Stomach (tissue), 9 donors: ENCODE results near the gene CAV1. TPM values are rescaled to one million over a fixed set of nuclear protein-coding genes. Genes with fewer than 3 reads are reported as not detected.
"Not testable (repeated sequence)": the region's sequence is repeated elsewhere in the genome, so short reads cannot be mapped to it uniquely, and the experiment has no call there.

Experiments
- DNase-seq, 2 donors: peaks; one replicate each; pipeline versions ENCODE4 v3.0.0 to v3.0.0-alpha.2; 2013 to 2019
- H3K27ac ChIP-seq, 5 donors: fragments of 200-600 bp in 4 of 5; sonication (generic) in 4 of 5; one replicate each; pipeline ENCODE4 v1.5.1; 2013 to 2019; ENCODE audit warnings: mild to moderate bottlenecking in 1 of 5, moderate library complexity in 1 of 5
- H3K27me3 ChIP-seq, 3 donors: fragments of 200-600 bp; sonication (generic); one replicate each; pipeline ENCODE4 v1.5.1; 2017 to 2019; ENCODE audit warnings: mixed run types in 1 of 3
- H3K36me3 ChIP-seq, 4 donors: fragments of 200-600 bp; sonication (generic); 1 replicate in 3 of 4; 2 replicates in 1 of 4; pipeline ENCODE4 v1.5.1; 2016 to 2019
- H3K4me1 ChIP-seq, 4 donors: fragments of 200-600 bp; sonication (generic); one replicate each; pipeline ENCODE4 v1.5.1; 2016 to 2019
- H3K4me3 ChIP-seq, 4 donors: fragments of 200-600 bp; sonication (generic) in 3 of 4; one replicate each; pipeline ENCODE4 v1.5.1; 2016 to 2019; ENCODE audit warnings: mild to moderate bottlenecking in 1 of 4
- H3K9me3 ChIP-seq, 4 donors: fragments of 200-600 bp; sonication (generic); one replicate each; pipeline ENCODE4 v1.5.1; 2016 to 2019
- CTCF ChIP-seq, 7 experiments: fragments of 450-650 bp in 4 of 7; fragments of 200-600 bp in 3 of 7; sonication (generic) in 3 of 7; IDR thresholded peaks; one replicate each; pipeline ENCODE4 v1.5.1; 2016 to 2019; ENCODE audit warnings: antibody characterized with exemption in 7 of 7, control low read depth in 2 of 7, mild to moderate bottlenecking in 1 of 7
- EP300 ChIP-seq: sonication (generic); formaldehyde crosslinking; IDR thresholded peaks from one replicate; pipeline ENCODE4 v1.6.1; 2017; ENCODE audit warnings: antibody characterized with exemption
- POLR2A ChIP-seq, 4 donors: fragments of 450-650 bp; IDR thresholded peaks; one replicate each; pipeline ENCODE4 v1.6.1; 2016; ENCODE audit warnings: antibody characterized with exemption in 4 of 4, control low read depth in 2 of 4, mild to moderate bottlenecking in 1 of 4, moderate library complexity in 1 of 4
- POLR2AphosphoS5 ChIP-seq, 3 donors: sonication (generic); formaldehyde crosslinking; IDR thresholded peaks; one replicate each; pipeline ENCODE4 v1.6.1; 2016; ENCODE audit warnings: antibody characterized with exemption in 3 of 3
- WGBS, 5 donors: extraction: QIAGEN DNeasy Blood & Tissue Kit in 3 of 5; methylation state at CpG; one replicate each; pipeline versions ENCODE4 v1.1.5 to v1.1.7; 2013 to 2018; 5-methylcytosine and 5-hydroxymethylcytosine counted together
- intact Hi-C: fragments of 100-400 bp; cut with DNase I; formaldehyde crosslinking; loops from one replicate; pipeline ENCODE4 v1.15.1; 2023; ENCODE audit warnings: low total_unique reads
- polyA plus RNA-seq, 3 donors: library from polyadenylated mRNA; stranded (reverse); fragments of 200-250 nt; gene quantifications; one replicate each; pipeline ENCODE4 v1.2.3, GENCODE V29; 2013
- total RNA-seq, 5 donors: library from RNA; depleted of rRNA; stranded (reverse); fragments of >200 nt; gene quantifications; one replicate each; pipeline versions ENCODE4 v1.1.0 to v1.2.3, GENCODE V29; 2014 to 2016
- donor health status: healthy with polysubstance abuse.
- donor health status: Bipolar disorder and iron deficiency.
- donor health status: healthy.

CAV1 gene
- total and polyA plus RNA-seq, 8 donors = 18.5 to 719 (median 86.7) TPM

DNA sequence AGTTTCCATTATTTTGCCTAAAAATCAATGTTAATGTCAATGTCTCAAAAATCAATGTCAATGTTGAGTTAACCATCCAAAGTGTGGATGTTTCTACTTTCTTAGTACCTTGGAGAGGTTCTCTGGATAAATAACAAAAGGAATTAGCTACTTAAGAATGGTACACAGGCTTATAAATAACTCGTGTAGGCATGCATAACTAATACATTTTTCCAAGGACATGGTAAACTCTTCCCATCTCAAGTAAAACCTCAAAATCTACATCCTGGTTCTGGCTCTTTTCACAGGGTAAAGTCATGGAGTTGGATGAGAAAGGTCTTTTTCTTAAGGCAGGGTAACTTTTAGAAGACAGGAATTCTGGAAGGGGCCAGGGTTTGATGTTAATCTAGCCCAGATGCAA, 59.9 kb downstream of the CAV1 start:
- no peak for TF ChIP-seq EP300
- TF ChIP-seq POLR2AphosphoS5 (IDR thresholded peaks at IDR 0.05) = no peak
- no peak for TF ChIP-seq CTCF (IDR thresholded peaks at IDR 0.05)
- TF ChIP-seq POLR2A (IDR thresholded peaks at IDR 0.05) = no peak
- H3K27ac ChIP-seq = peak overlapping the region in 1 of 5 donors; percentile 36

GRCh38 chr7:116585392-116585791, 60.6 kb downstream of the CAV1 start:
- Histone ChIP-seq H3K9me3 (no peaks in the 10 kb centered on the region), H3K4me1 (peaks cover 0 to 25% (median 14%) of the 10 kb centered on the region in 4 donors), H3K36me3 (no peaks in the 10 kb centered on the region), H3K4me3 (no peak overlapping the region), H3K27ac (no peak overlapping the region), H3K27me3 (no peaks in the 10 kb centered on the region)
- intact Hi-C loops = loop anchor here (5.0 to 10.0 kb wide), 2 partner anchors 61 to 323 kb away; partner anchors contain the start of gene CAV1
- 86 to 98% (median 93%) methylated on average over 3 of the region's 3 CpGs for WGBS, 5 donors
- DNase-seq = no peak
- TF ChIP-seq POLR2A (IDR thresholded peaks at IDR 0.05) (no peak), EP300 (no peak), POLR2AphosphoS5 (IDR thresholded peaks at IDR 0.05) (no peak), CTCF (IDR thresholded peaks at IDR 0.05) (no peak)

More for the DNA sequence above, 59.9 kb downstream of the CAV1 start:
- Histone ChIP-seq H3K4me1 (peaks cover 0 to 25% (median 14%) of the 10 kb centered on the region in 4 donors), H3K27me3 (no peaks in the 10 kb centered on the region), H3K4me3 (no peak overlapping the region), H3K36me3 (no peaks in the 10 kb centered on the region), H3K9me3 (no peaks in the 10 kb centered on the region)
- no peak for DNase-seq
- WGBS, 5 donors = 39 to 81% (median 59%) methylated on average over 1 of the region's 1 CpG
- intact Hi-C loops = loop anchor here (5.0 to 10.0 kb wide), 2 partner anchors 60 to 322 kb away; partner anchors contain the start of gene CAV1

DNA sequence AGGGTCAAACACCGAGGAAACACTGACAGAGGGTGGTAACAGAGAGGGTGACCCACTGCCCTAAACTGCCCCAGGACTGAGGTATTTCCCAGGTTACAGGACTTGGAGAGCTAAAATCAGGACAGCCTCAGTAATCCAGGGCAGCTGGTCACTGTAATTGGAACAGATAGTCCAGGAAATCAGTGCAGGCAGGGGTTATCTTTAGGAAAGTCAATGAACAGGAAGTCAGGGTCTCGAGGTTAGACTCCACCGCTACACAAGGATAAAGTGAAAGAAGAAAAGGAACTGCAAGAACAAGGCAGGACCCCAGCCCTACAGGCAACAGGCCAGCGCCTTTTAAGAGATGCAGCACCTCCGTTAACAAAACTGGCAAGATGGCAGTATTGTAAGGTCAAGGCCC, 61.1 kb downstream of the CAV1 start:
- Histone ChIP-seq H3K9me3 (no peaks in the 10 kb centered on the region), H3K27ac (no peak overlapping the region), H3K27me3 (no peaks in the 10 kb centered on the region), H3K4me1 (peaks cover 0 to 25% (median 14%) of the 10 kb centered on the region in 4 donors), H3K36me3 (no peaks in the 10 kb centered on the region), H3K4me3 (no peak overlapping the region)
- DNase-seq = no peak
- TF ChIP-seq EP300 (no peak), POLR2AphosphoS5 (IDR thresholded peaks at IDR 0.05) (no peak), POLR2A (IDR thresholded peaks at IDR 0.05) (no peak), CTCF (IDR thresholded peaks at IDR 0.05) (no peak)
- WGBS, 5 donors = 78 to 84% (median 81%) methylated on average over 5 of the region's 5 CpGs
- intact Hi-C loops = loop anchor here (5.0 to 10.0 kb wide), 2 partner anchors 61 to 324 kb away; partner anchors contain the start of gene CAV1

DNA sequence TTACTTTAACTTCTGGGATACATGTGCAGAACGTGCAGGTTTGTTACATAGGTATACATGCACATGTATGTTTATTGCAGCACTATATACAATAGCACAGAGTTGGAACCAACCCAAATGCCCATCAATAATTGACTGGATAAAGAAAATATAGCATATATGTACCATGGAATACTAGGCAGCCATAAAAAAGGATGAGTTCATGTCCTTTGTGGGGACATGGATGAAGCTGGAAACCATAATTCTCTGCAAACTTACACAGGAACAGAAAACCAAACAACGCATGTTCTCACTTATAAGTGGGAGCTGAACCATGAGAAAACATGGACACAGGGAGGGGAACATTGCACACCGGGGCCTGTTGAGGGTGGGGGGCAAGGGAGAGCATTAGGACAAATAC, 62.4 kb downstream of the CAV1 start:
- 93 to 98% (median 95%) methylated on average over 3 of the region's 3 CpGs for WGBS, 5 donors
- H3K27ac ChIP-seq, H3K4me3 ChIP-seq, H3K36me3 ChIP-seq, H3K27me3 ChIP-seq, DNase-seq, H3K9me3 ChIP-seq: not testable (repeated sequence)
- H3K4me1 ChIP-seq = peaks cover 3 to 35% (median 21%) of the 10 kb centered on the region in 4 donors
- intact Hi-C loops = loop anchor here (5.0 to 10.0 kb wide), 2 partner anchors 62 to 325 kb away; partner anchors contain the start of gene CAV1

DNA sequence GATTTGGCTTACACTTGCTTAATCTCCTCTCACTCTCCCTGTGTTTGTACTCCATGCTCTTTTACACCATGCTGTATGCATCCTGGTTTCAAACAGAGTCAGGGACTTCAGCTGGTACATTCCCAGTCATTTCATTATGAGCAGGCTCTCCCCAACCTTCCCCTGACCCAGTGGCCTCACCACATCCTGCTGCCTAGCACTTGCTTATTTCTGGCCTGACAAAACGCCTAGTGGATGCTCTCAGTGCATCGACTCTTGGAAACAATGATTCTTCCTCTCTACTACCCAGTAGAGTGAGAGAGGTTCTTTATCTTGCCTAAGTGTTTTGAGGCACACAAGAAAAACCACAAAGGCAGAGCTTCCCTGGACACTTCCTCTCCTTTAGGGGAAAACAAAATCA, 63.4 kb downstream of the CAV1 start:
- Histone ChIP-seq H3K36me3 (no peaks in the 10 kb centered on the region), H3K4me1 (peaks cover 12 to 39% (median 26%) of the 10 kb centered on the region in 4 donors), H3K4me3 (no peak overlapping the region), H3K27ac (peak overlapping the region in 3 of 5 donors; percentile 37 to 53 (median 47)), H3K27me3 (no peaks in the 10 kb centered on the region), H3K9me3 (no peaks in the 10 kb centered on the region)
- TF ChIP-seq POLR2A (IDR thresholded peaks at IDR 0.05) = no peak
- TF ChIP-seq EP300 = no peak
- no peak for TF ChIP-seq POLR2AphosphoS5 (IDR thresholded peaks at IDR 0.05)
- no peak for TF ChIP-seq CTCF (IDR thresholded peaks at IDR 0.05)
- WGBS, 5 donors = 11 to 47% (median 25%) methylated on average over 2 of the region's 2 CpGs
- intact Hi-C loops = loop anchor here (5.0 to 10.0 kb wide), 2 partner anchors 63 to 326 kb away; partner anchors contain the start of gene CAV1
- no peak for DNase-seq
